GM21528 (cell line): ENCODE data around the gene STK32B.

Source experiments
- ATAC-seq: cut with Tn5 transposase; IDR thresholded peaks from one replicate; pipeline ENCODE4 v1.9.1; 2021; ENCODE audit warnings: mild to moderate bottlenecking, moderate library complexity; ENCODE audit not compliant: unreplicated experiment, low FRiP score

STK32B gene

DNA sequence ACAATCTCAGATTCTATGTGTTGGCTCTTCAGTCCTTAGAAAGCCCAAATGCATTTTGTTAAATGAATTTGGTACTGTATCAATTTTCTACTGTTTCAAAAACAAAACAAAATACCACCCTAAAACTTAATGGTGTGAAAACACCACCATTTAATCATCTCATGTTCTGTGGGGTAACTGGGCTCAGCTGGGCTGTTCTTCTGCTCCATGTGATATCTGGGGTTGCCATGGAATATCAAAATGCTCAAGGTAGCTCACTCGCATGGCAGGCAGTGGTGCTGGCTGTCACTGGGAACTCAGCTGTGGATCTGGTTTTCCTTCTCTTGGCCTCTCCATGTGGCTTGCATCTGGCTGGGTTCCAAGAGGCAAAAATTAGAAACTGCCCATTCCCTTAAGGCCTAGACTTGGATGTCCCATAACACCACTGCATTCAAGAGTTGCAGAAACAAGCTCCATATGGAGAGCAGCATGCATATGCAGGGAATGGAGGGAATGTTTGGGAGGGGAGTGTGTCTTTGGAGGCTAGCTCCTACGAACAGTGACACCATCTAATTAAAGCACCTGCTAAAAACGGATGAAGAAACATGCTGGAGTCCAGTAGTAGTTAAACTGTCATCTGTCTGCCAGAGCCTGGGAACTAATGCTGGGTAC is 279.2 kb downstream of the STK32B start:
- no peak for ATAC-seq

DNA sequence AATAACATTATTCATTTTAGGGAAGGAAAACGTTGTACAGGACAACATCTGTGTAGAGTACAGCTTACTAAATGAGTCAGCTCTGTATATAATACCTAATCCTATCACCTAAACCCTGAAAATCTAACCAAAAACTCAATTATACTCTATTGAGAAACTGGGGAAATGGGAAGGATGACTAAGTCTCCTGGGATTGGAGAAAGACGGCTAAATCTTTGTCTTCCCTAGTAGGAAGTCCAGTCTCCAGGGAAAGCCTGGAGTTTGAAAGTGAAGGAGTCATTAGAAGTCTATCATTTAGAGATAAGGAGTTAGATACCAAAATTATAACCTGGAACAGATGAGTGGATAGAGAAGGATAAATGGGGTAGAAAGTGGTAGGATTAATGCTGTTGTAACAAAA is 286.5 kb downstream of the STK32B start:
- ATAC-seq = no peak

DNA sequence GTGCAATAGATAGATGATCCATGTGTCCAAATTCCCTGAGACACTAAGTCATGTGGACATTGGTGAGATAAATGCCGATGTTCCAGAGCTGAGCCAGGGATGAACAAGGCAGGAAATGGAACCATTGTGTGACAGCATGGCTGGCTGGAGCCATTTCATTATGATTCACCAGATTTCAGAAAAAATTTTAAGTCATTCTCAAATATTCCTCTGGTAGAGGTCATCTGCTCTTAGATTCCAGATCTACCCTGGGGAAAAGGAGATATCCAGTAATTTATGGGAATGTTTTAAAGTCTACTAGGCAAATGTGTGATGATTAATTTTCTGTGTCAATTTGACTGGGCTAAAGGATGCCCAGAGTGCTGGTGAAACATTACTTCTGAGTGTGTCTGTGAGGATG is 287.3 kb downstream of the STK32B start:
- no peak for ATAC-seq

DNA sequence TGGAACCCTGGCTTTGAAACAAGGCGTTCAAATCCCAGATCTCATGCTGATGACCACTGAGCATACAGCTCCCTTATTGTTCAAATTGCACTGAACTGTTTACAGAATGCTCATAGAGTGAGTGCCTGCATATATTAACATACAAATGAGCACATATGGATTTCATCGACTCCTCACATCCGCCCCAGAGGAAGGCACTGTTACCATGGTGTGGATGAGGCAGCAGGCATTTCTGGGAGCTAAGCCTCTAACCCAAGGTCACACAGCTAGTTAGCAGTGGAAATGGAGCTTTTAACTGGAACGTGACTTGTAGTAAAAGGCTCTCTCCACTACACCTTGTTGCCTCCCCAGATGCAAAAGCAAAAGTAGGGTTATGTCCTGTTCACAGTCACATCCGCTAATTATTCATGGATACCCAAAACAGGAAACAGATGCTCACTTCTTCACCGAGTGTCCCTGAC is 289.7 kb downstream of the STK32B start:
- ATAC-seq = no peak

DNA sequence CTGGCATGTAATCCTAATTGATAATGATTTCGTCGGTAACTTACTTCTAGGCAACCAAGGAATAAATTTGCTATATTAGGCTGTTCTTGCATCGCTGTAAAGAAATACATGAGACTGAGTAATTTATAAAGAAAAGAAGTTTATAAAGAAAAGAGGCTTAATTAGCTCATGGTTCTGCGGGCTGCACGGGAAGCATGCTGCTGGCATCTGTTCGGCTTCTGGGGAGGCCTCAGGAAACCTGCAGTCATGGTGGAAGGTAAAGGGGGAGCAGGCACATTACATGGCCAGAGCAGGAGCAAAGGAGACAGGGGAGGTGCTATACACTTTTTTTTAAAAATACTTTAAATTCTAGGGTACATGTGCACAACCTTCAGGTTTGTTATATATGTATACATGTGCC is 290.2 kb downstream of the STK32B start:
- ATAC-seq = no peak

DNA sequence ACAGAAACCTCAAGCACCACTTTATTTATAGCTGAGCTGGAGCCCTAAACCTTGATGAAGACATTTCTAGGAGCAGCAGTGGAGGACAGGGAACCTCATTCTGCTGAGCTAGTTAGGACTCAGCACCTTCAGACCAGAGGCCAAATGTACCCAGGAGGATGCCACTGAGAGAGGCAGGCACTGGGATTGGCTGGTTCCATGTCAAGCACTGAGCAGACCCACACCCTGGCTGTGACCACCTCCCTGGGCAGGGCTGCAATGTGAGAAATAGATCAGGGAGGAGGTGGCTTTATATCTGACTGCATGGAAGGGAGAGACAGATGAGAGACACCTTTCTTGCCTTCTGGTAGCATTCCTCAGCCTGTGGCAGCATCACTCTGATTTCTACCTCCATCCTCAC is 304.6 kb downstream of the STK32B start:
- no peak for ATAC-seq

DNA sequence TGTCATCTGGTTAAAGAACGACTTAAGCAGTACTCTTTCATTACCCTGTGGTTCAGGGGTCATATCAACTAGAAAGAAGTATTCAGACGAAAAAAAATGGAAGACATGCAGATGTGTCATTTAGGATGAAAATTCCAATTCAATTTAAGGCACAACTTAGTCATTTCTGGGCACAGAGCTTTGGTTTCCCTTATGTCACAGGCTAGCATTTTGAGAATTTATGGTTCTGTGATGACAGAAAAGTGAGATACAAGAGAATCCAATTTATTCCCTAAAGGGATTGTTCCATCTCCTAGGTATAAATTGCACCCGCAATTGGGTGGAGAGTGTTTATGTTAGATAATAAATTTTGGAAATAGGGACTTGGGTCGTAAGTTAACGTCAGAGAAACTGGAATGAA is 306.6 kb downstream of the STK32B start:
- ATAC-seq = no peak

DNA sequence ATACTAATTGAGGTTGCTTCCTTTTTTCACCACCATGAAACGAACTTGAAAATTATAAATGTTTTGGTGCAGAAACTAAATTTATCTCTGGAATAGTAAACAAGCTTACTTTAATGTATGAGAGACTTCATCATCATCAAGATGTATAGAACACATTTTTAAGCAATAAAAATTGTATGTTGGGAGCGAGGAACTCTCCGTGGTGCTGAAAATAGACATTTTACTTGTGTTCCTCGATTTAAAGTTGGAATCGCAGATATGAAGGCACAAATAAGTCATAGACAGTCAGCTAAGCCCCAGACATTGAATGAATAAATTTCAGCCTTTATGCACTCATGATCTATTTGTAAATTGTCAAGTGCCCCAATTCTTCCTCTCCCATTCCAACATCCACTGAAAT is 310.7 kb downstream of the STK32B start:
- no peak for ATAC-seq

DNA sequence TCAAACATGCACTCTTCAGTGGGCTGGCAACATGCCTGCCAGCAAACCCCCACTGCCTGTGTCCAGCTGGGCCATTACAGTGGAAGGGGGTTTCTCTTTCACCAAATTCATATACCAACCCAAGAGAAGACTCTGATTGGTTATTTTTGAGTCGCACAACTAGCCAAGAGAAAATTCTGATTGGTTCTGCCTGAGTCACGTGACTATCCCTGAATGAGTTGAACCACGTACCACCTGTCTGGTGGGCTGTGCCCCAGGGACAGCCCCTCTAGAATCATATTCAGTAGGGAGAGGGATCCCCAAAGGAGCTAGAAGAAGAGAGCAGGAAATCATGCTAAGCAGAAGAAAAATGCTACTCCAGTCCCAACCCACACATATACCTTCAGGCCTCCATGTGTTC is 313.1 kb downstream of the STK32B start:
- ATAC-seq = no peak

DNA sequence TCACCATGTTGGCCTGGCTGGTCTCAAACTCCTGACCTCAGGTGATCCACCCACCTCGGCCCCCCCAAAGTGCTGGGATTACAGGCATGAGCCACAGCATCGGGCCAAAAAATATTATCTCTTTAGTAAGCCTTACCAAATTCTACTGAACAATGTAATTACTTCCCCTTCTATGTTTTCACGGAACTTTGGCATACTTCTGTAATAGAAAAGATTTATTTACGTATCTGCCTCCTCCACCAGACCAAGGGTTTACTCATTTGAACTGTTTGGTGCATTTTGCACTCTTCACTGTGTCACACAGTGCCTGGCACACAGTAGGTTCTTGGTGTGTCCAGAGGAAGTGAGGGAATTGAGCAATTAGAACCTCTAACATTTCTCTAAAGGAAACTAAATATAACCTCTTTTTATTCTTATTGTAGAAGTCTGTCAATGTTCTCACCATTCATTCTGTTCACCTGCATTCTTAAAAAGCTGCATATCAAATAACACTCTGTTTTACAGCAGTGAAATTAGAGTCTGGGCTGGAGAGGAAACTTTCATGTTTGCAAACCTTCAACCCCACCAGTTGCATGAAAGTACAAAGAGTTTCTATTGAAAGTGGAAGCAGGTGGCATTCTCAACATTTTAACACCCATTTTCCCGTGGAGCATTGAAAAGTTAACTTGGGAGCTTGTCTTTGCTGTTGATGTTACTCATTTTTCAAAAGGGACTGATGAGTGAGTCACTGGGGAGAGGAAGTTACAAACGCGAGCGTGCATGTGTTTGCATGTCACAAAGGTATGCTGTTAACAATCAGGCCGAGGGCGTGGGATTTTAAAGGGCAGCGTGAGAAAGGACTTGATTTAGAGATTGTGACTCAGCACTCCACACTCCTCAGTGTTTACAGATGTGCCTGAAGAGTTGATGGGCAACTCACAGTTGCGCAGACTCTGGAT is 314.1 kb downstream of the STK32B start:
- no peak for ATAC-seq

DNA sequence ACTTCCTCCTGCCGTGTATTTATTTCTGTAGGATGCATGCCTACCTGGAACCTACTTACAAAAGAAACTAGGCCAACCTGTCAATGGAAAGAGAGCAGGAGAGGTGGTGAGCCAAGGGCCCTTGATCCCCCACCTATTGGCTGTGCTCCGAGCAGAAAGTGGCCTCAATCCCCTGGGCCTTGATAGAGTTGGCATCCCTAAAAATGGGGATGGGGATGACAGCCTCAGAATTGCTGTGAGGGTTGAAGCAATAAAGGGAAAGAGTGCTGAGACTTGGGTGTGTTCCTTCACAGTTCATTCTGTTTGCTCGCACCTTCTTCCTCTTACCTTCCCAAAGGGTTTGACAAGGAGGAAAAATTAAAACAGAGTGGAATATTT is 314.7 kb downstream of the STK32B start:
- no peak for ATAC-seq

DNA sequence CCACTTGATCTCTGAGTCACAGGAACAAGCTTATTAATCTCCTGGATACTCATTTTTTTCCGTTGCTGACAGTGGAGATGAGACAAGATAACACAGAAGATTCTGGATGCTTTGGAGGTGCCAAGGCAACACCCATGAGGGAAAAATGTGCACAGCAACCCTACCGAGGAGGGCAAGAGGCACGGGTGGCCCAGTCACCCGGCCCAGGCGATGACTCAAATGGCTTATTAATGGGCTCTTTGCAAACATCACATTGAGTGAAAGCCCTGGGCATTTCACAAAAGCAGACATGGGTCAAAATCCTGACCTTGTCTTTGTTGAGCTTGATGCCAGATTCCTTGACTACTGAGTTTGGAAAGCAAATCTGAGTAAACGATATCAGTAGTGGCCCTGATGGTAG is 315.1 kb downstream of the STK32B start:
- no peak for ATAC-seq

DNA sequence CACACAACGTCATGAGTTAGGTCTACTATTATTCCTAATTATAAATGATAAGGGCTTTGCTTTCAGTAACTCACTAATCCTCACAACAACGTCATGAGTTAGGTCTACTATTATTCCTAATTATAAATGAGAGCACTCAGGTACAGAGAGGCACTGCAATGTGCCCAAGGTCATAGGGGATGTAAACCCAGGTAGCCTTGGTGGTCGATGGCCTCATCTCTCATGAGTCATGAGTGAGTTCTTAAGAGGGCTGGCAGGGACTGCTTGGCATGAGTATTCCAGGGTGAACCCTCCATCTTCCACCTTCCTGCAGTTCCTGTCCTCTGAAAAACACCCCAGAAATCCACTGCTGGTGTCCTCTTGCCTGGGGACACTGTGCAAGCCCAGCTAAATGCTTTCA is 317.1 kb downstream of the STK32B start:
- no peak for ATAC-seq

DNA sequence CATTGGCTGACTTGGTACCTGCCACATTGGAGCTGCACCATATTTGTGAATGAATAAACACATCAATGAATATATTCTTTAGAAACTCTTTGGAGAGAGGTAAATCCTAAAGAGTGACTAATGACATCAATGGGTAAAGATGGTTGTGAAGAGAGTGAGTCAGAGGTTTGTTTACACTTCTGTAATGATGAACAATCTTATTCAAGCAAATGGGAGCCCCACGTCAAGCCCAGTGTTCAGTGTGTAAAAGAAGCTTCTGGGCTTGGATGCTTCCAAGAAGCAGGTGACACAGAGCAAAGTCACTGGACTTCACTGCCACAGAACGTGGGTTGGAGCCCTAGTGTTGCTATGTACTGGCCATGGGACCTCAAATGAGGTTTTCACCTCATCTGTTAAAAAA is 319.0 kb downstream of the STK32B start:
- ATAC-seq = no peak

DNA sequence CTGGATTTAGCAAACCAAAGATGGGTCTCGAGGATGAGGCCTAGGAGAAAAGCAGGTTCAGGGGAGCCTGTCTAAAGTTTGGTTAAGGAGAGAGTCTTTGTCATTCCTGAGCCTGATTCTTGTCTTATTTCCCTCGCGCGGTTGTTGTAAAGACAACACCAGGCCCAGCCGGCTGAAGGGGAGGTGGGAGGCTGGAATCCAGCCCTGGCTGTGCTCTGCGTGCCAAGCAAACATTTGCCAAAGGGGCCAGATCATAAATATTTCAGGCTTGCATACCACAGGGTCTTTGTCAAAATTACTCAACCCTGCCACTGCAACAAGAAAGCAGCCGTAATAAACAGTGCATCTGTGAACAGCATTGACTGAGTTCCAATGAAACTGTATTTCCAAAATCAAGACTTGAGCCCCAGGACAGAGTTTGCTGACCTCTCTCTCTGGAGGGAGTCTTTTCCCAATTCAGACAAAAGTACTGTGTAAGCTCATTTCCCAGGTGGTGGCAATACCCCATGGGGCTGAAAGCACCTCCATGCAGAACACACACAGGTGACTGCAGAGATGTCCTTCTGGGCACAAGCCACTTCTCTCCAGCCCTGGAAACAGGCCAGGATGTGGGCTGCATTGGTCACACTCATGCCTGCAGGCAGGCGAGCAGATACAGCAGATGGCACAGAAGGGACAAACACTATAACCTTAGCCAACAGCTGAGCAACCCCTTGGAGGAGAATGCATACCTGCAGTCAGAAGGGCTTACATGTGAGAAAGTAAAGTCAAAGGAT is 320.3 kb downstream of the STK32B start:
- ATAC-seq = no peak

DNA sequence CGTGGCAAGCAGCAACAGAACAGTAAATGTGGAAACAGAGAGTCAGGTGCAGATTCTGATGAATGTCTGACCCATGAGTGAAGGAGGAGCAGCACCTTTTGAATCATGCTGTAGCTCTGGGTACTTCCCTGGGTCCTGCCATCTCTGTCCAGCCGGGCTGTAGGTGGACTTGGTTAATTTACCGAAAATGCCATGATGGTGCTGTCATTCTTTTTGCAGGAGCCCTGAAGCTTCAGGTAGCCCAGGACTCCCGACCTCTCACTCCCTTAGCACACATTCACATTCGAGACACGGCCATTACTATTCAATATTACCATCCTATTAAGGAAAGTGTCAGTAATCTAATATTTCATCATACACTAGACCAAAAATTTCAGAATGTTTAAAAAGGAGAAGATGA is 320.9 kb downstream of the STK32B start:
- no peak for ATAC-seq

DNA sequence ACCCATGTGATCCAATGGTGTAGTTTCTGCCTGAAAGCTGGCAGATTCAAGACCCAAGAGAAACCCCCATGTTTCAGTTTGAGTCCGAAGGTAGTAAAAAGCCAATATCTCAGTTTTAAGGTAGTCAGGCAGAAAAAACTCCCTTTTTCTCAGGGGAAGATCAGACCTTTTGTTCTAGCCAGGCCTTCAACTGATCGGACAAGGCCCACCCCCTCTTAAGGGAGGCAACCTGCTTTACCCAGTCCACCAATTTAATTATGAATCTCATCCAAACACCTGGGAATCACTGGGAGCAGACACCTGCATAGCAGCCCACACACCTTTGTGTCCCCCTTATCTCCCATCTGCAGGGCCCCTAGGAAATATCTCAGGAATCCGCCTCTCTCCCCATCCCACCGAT is 322.0 kb downstream of the STK32B start:
- ATAC-seq = no peak

DNA sequence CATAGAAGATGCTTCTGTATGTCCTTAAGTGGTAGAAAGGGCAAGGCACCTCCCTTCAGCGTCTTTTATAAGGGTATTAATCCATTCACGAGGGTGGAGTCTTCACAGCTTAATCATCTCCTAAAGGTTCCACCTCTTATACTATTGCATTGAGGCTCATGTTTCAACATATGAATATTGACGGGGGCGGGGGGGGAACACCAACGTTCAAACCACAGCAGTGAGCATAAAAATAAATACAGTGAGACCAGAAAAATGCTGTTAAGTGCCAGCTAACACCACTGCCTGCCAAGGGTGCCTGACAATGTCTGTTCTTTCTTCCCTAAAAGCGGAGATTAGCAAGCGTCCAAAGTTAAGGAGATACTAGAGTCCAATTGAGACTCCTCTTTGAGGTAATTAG is 323.3 kb downstream of the STK32B start:
- no peak for ATAC-seq

DNA sequence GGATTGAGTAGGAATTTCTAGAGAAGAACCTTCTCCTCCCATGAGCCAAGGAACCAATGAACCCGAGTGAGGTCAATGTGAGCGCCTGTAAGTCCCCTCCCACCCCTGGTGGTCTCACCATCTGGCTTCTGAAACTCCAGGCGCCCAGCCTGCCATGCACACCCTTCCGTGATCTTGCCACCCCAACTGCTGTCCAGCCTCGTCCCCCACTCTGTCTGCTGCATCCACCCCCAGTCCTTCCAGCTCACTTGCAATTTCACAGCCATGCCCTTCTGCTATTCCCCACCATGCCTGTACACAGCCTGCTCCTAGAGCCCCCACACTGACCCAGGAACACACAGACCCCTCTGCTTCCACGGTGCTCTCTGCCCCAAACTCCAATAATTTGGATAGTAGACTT is 323.7 kb downstream of the STK32B start:
- no peak for ATAC-seq

DNA sequence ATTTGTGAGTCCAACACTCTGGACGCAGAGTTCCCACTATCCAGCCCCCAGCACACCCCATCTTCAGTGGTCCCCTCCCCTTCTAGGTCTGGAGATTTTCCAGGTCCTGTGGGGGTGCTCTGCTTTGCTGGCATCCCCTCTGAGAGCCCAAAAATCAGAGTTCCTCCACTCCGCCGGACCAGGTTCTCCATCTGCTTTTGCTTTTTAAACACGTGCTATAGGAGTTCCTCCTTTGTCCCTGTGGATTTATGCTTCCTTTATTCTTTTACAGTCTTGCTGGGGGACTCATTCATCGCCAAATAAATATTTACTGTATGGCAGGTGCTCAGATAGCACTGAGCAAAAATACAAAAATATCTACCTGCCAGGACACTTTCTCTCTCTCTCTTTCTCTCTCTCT is 324.7 kb downstream of the STK32B start:
- no peak for ATAC-seq

DNA sequence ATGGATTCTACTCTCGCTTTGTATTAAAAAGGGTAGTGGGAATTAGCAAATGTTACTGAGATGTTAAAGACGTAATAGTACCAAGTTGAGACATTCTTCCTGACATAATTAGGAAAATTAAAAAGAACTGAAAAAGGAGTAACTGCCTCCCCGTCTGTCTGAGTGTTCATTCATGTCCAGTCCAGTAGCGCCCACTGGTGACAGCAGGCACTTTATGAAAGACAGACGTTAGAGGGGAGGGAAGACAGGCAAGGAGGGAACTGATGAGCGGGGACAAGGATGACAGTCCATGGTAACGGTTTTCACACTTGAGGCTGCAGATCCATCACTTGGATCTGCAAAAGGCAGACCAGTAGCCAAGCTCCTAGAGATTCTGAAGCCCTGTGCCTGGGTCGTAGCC is 326.7 kb downstream of the STK32B start:
- no peak for ATAC-seq
